Natural killer cell (primary cell): Measurements from ENCODE around the gene RRAGD. TPM values are rescaled to one million over a fixed set of nuclear protein-coding genes. Genes with fewer than 3 reads are reported as not detected.

Experiments
- ATAC-seq, 3 donors: fragments of 150-1000 bp in 2 of 3; fragments of 200-7000 bp in 1 of 3; cut with Tn5 transposase; 1 replicate in 1 of 3; 2 replicates in 2 of 3; pipeline ENCODE4 v1.10.0; 2021; ENCODE audit warnings: mild to moderate bottlenecking in 2 of 3, moderate library complexity in 2 of 3
- DNase-seq, 2 donors: peaks; one replicate each; pipeline versions ENCODE4 v3.0.0 to v3.0.0-alpha.2; 2013 to 2021; ENCODE audit warnings: mixed read lengths in 1 of 2
- H3K27ac ChIP-seq: one replicate; pipeline ENCODE4 v1.5.1; 2013; ENCODE audit warnings: mild to moderate bottlenecking, low read length
- H3K27me3 ChIP-seq: one replicate; pipeline ENCODE4 v1.6.1; 2013; ENCODE audit warnings: low read length; ENCODE audit not compliant: control insufficient read depth, insufficient read depth
- H3K36me3 ChIP-seq: one replicate; pipeline ENCODE4 v1.6.1; 2013; ENCODE audit warnings: low read length; ENCODE audit not compliant: control insufficient read depth, insufficient read depth
- H3K4me1 ChIP-seq: one replicate; pipeline ENCODE4 v1.6.1; 2013; ENCODE audit warnings: low read length; ENCODE audit not compliant: control insufficient read depth, insufficient read depth
- H3K4me3 ChIP-seq: one replicate; pipeline ENCODE4 v1.5.1; 2013; ENCODE audit warnings: low read length
- H3K9me3 ChIP-seq: one replicate; pipeline ENCODE4 v1.6.1; 2013; ENCODE audit warnings: low read length; ENCODE audit not compliant: control insufficient read depth, insufficient read depth
- H3K27ac Mint-ChIP-seq, 2 donors: one replicate each; pipeline ENCODE4 v1.8.0; 2022; ENCODE audit warnings: mild to moderate bottlenecking in 2 of 2, mixed read lengths in 2 of 2, moderate library complexity in 1 of 2
- H3K27me3 Mint-ChIP-seq, 2 donors: one replicate each; pipeline ENCODE4 v1.8.0; 2022; ENCODE audit warnings: low read depth in 2 of 2, mixed read lengths in 2 of 2
- H3K36me3 Mint-ChIP-seq: one replicate; pipeline ENCODE4 v1.8.0; 2022; ENCODE audit warnings: mixed read lengths
- H3K4me1 Mint-ChIP-seq, 2 donors: one replicate each; pipeline ENCODE4 v1.8.0; 2022; ENCODE audit warnings: mixed read lengths in 2 of 2
- H3K4me3 Mint-ChIP-seq: one replicate; pipeline ENCODE4 v1.8.0; 2022; ENCODE audit warnings: mild to moderate bottlenecking, moderate library complexity, mixed read lengths
- H3K9me3 Mint-ChIP-seq, 2 donors: one replicate each; pipeline ENCODE4 v1.8.0; 2022; ENCODE audit warnings: mixed read lengths in 2 of 2
- WGBS: methylation state at CpG from one replicate; pipeline ENCODE4 v1.1.7; 2013; ENCODE audit warnings: missing lambda C conversion rate; ENCODE audit not compliant: insufficient coverage; 5-methylcytosine and 5-hydroxymethylcytosine counted together
- intact Hi-C: fragments of 100-400 bp; cut with micrococcal nuclease; formaldehyde crosslinking; loops from one replicate; pipeline ENCODE4 v1.14.2; 2022
- total RNA-seq, 4 donors: library from RNA; stranded (reverse); fragments of 120-200 nt in 1 of 4; gene quantifications; one replicate each; pipeline versions ENCODE4 v1.2.3 to v1.2.4, GENCODE V29; 2013 to 2022
- TF ChIP-seq, protein P1 (sequence below): fragments of 200-600 bp; IDR thresholded peaks from one replicate; pipeline ENCODE4 v1.8.0; 2022; ENCODE audit warnings: antibody characterized with exemption

The RRAGD gene
- total RNA-seq, 3 donors from 2014 or later (not counting 1 experiment from before 2014, with no cell fraction given), result 0.43 to 4.4 (median 1.8) TPM

DNA sequence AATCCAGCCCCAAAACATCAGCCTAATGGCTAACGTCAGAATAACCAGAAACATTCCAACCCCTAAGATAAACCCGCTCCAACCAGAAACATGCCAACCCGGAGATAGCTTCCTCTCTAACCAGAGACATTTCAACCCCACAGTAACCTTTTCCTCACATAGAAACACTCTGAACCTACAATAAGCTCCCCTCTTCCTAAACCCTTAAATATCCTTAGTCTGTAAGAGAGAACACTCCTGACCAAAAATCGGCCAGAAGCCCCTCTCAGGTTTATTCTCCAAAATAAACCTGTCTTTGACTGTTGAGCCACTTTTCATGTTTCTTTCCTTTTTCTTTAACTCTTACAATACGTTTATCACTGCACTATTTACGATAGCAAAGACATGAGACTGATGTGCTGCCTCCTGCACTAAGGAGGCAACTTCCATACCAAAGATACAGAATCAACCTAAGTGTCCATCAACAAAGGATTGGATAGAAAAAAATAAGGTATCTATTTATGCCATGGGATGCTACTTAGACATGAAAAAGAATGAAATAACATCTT, 92.0 kb downstream of the RRAGD start:
- TF ChIP-seq, protein P1, sequence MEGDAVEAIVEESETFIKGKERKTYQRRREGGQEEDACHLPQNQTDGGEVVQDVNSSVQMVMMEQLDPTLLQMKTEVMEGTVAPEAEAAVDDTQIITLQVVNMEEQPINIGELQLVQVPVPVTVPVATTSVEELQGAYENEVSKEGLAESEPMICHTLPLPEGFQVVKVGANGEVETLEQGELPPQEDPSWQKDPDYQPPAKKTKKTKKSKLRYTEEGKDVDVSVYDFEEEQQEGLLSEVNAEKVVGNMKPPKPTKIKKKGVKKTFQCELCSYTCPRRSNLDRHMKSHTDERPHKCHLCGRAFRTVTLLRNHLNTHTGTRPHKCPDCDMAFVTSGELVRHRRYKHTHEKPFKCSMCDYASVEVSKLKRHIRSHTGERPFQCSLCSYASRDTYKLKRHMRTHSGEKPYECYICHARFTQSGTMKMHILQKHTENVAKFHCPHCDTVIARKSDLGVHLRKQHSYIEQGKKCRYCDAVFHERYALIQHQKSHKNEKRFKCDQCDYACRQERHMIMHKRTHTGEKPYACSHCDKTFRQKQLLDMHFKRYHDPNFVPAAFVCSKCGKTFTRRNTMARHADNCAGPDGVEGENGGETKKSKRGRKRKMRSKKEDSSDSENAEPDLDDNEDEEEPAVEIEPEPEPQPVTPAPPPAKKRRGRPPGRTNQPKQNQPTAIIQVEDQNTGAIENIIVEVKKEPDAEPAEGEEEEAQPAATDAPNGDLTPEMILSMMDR, result no peak

DNA sequence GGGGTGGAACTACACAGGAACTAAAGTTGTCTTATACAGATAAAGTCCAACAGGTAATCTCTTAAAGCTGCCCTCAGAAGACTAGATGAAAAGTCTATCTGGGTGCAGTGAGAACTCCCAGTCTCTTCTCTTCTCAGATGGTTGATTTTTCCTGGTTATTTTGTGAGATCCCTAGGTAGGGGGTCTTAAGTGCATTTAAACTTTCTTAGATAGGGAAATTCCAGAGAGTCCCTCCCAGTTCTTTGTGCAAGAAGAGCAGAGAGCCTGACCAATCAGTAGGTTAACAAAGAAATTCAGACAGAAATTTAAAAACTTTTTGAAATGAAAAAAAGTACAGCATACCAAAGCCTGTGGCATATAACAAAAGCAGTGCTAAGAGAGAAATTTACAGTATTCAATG, 95.0 kb downstream of the RRAGD start:
- intact Hi-C loops, result no loop called here
- peaks cover 4 to 12% of the 10 kb centered on the region in 2 donors for H3K4me1 Mint-ChIP-seq

More for the DNA sequence above, 92.0 kb downstream of the RRAGD start:
- intact Hi-C loops, result no loop called here
- Histone ChIP-seq H3K27me3 (no peaks in the 10 kb centered on the region), H3K4me1 (no peaks in the 10 kb centered on the region), H3K4me3 (no peak overlapping the region), H3K36me3 (peaks cover 1% of the 10 kb centered on the region), H3K27ac (no peak overlapping the region), H3K9me3 (no peaks in the 10 kb centered on the region)
- Mint-ChIP-seq H3K4me3 (no peak overlapping the region), H3K9me3 (no peaks in the 10 kb centered on the region), H3K36me3 (peaks cover 8% of the 10 kb centered on the region), H3K27me3 (no peaks in the 10 kb centered on the region), H3K27ac (no peak overlapping the region), H3K4me1 (peaks cover 4 to 12% of the 10 kb centered on the region in 2 donors)
- DNase-seq (no peak), ATAC-seq (no peak)
- 97% methylated on average over 6 of the region's 6 CpGs for WGBS

DNA sequence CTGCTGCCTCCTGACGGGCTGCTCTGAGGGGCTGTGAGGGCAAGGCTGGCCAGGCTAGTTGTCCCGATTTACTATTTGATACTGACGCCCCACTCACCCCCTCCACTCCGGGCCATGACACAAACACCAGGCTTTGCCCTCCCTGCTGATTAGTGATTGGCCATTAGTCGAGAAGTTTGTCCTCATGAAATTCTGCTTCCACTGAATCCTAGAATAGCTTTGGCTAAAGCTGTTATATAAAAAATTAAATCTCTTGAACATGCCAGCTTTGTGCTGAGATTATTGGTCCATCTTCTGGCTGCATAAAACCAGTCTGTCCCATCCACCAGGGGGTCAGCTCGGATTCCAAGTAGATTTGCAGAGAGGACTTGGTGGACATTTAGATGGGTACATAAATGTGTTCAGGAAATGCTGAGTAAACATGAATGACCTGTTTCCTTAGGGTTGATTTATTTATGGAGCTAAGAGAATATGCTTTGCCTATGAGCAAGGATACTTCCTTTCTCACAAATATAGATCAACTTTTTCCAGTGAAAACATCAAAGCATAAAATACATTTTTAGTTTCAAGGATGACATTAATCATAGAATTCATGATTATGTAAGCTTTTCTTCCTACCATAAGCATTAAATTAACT, 96.7 kb downstream of the RRAGD start, which contains the start of gene GABRR2:
GABRR2 (minus strand) TSS at position 51 of the 637 bp plus-strand sequence. CDS start 134 bp downstream, outside the sequence.
- H3K4me1 Mint-ChIP-seq, result peaks cover 4 to 6% of the 10 kb centered on the region in 2 donors
- intact Hi-C loops, result no loop called here
- H3K9me3 ChIP-seq, result no peaks in the 10 kb centered on the region

More for the DNA sequence above, 95.0 kb downstream of the RRAGD start:
- no peak overlapping the region for H3K4me3 ChIP-seq
- Mint-ChIP-seq H3K27me3 (no peaks in the 10 kb centered on the region), H3K36me3 (peaks cover 8% of the 10 kb centered on the region), H3K4me3 (no peak overlapping the region), H3K27ac (no peak overlapping the region), H3K9me3 (no peaks in the 10 kb centered on the region)
- TF ChIP-seq, protein P1, result no peak
- ATAC-seq (no peak), DNase-seq (no peak)
- H3K9me3 ChIP-seq, result no peaks in the 10 kb centered on the region
- H3K36me3 ChIP-seq, result no peaks in the 10 kb centered on the region
- H3K4me1 ChIP-seq, result no peaks in the 10 kb centered on the region
- no peaks in the 10 kb centered on the region for H3K27me3 ChIP-seq
- H3K27ac ChIP-seq, result no peak overlapping the region

More for the DNA sequence above, 96.7 kb downstream of the RRAGD start, which contains the start of gene GABRR2:
- TF ChIP-seq, protein P1, result no peak
- Mint-ChIP-seq H3K36me3 (peaks cover 8% of the 10 kb centered on the region), H3K27me3 (no peaks in the 10 kb centered on the region), H3K27ac (no peak within 1 kb of the TSS), H3K4me3 (no peak within 1 kb of the TSS), H3K9me3 (no peaks in the 10 kb centered on the region)
- Histone ChIP-seq H3K4me3 (no peak within 1 kb of the TSS), H3K36me3 (no peaks in the 10 kb centered on the region), H3K4me1 (no peaks in the 10 kb centered on the region), H3K27ac (no peak within 1 kb of the TSS), H3K27me3 (no peaks in the 10 kb centered on the region)
- DNase-seq, result no peak
- ATAC-seq, result no peak
- WGBS, result 98% methylated on average over 6 of the region's 6 CpGs
